Right lobe of liver (tissue), 4 donors: ENCODE measurements around the gene BAHD1.

ENCODE experiments used
- CTCF ChIP-seq, 4 donors: fragments of 200-600 bp in 3 of 4; fragments of 450-650 bp in 1 of 4; IDR thresholded peaks; one replicate each; pipeline versions ENCODE4 v1.5.1 to v1.8.0; 2016 to 2022; ENCODE audit warnings: antibody characterized with exemption in 4 of 4, mild to moderate bottlenecking in 2 of 4
- POLR2A ChIP-seq: fragments of 450-650 bp; IDR thresholded peaks from one replicate; pipeline ENCODE4 v1.6.1; 2017; ENCODE audit warnings: antibody characterized with exemption, mild to moderate bottlenecking
- donor health status: DM: no; HTN: no; CAD: no.
- donor health status: DM: no; HTN: no; CAD: no.
- donor health status: DM: no; HTN: yes; CAD: no.

GRCh38 chr15:40451527-40452158 lies 10.9 kb downstream of the BAHD1 start:
- TF ChIP-seq POLR2A (no peak), CTCF (IDR thresholded peaks at IDR 0.05) (no peak)
